Testis (tissue), 3 donors: Measurements from ENCODE around the gene C3orf22. TPM values are rescaled to one million over a fixed set of nuclear protein-coding genes. Genes with fewer than 3 reads are reported as not detected.

ENCODE experiments used
- DNase-seq: peaks from one replicate; pipeline ENCODE4 v3.0.0-alpha.2; 2019
- H3K27ac ChIP-seq, 2 donors: fragments of 200-600 bp; sonication (generic); one replicate each; pipeline ENCODE4 v1.5.1; 2019
- H3K27me3 ChIP-seq: fragments of 200-600 bp; sonication (generic); one replicate; pipeline ENCODE4 v1.5.1; 2019
- H3K36me3 ChIP-seq: fragments of 200-600 bp; sonication (generic); one replicate; pipeline ENCODE4 v1.5.1; 2017; ENCODE audit warnings: low read depth; ENCODE audit errors: missing control alignments
- H3K4me1 ChIP-seq: fragments of 200-600 bp; sonication (generic); one replicate; pipeline ENCODE4 v1.5.1; 2019
- H3K4me3 ChIP-seq, 2 donors: fragments of 200-600 bp; sonication (generic); one replicate each; pipeline ENCODE4 v1.5.1; 2017 to 2019
- H3K9me3 ChIP-seq: fragments of 200-600 bp; sonication (generic); one replicate; pipeline ENCODE4 v1.5.1; 2017
- CTCF ChIP-seq, 3 experiments: fragments of 450-650 bp in 2 of 3; fragments of 200-600 bp in 1 of 3; sonication (generic) in 1 of 3; IDR thresholded peaks; one replicate each; pipeline ENCODE4 v1.5.1; 2016 to 2019; ENCODE audit warnings: antibody characterized with exemption in 3 of 3, mild to moderate bottlenecking in 2 of 3, moderate library complexity in 1 of 3
- POLR2A ChIP-seq: fragments of 450-650 bp; IDR thresholded peaks from one replicate; pipeline ENCODE4 v1.6.1; 2017; ENCODE audit warnings: antibody characterized with exemption, mild to moderate bottlenecking, moderate library complexity
- WGBS, 2 donors: methylation state at CpG; one replicate each; pipeline ENCODE4 v1.1.5; 2018; 5-methylcytosine and 5-hydroxymethylcytosine counted together
- intact Hi-C: fragments of 100-400 bp; cut with DNase I; formaldehyde crosslinking; loops from one replicate; pipeline ENCODE4 v1.15.1; 2023; ENCODE audit warnings: low total_unique reads
- polyA plus RNA-seq: library from polyadenylated mRNA; stranded (reverse); fragments of 350-450 nt; fragmentation: Illumina TruSeq; extraction: RNeasy Lipid Tissue Mini Kit (QIAGEN cat#74804); gene quantifications from one replicate; pipeline ENCODE4 v1.2.3, GENCODE V29; 2014; ENCODE audit warnings: low read depth, low replicate concordance; ENCODE audit not compliant: insufficient read depth
- total RNA-seq, 2 donors: library from RNA; depleted of rRNA; stranded (reverse); fragments of >200 nt; gene quantifications; one replicate each; pipeline ENCODE4 v1.2.3, GENCODE V29; 2016

The C3orf22 gene
- total and polyA plus RNA-seq, 3 donors from 2014 or later: 33.0 to 61.4 (median 42.2) TPM

GRCh38 chr3:126554560-126555525, 3.9 kb downstream of the C3orf22 start:
- Histone ChIP-seq H3K4me1 (no peaks in the 10 kb centered on the region), H3K9me3 (no peaks in the 10 kb centered on the region), H3K4me3 (no peak overlapping the region), H3K27ac (no peak overlapping the region), H3K36me3 (no peaks in the 10 kb centered on the region), H3K27me3 (no peaks in the 10 kb centered on the region)
- TF ChIP-seq POLR2A: no peak
- TF ChIP-seq CTCF (IDR thresholded peaks at IDR 0.05): no peak
- DNase-seq: no peak
- WGBS, 2 donors: 90 to 95% methylated on average over 9 to 19 of the region's 19 CpGs
- intact Hi-C loops: no loop called here

DNA sequence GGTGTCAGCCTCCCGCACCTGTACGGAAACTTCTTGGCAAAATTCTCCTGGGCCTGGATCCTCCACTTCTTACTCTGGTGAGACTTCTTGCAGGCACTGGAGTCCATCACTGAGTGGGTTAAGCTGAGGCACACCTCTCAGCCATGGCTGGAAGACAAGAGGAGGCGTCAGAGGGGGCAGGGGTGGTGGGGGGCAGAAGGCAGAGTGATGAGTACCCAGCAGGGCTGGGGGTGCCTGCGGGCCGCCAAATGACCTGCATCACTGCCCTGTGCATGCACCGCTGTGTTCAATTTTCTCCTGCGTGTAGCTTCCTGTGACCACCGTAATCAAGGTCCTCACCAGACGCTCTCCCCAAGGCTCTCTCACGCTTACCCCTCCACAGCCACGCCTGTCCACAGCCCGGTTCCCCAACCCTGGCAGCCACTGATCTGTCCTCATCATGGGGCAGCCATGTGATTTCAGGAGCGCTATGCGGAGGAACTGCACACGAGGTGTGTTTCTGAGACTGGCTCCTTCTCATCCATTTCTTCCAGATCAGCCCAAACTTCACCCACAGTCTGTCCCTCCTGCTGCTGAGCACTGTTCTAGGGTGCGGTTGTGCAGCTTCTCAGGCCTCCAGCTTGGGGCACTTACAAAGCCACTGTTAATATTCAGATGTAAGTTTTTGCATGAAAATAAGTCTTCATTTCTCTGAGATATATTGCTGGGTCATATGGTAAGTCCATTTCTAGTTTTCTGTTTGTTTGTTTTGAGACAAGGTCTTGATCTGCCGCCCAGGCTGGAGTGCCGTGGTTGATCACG, 5.2 kb downstream of the C3orf22 start:
- 84 to 87% methylated on average over 17 to 19 of the region's 19 CpGs for WGBS, 2 donors
- no peak for TF ChIP-seq POLR2A
- no peak for TF ChIP-seq CTCF (IDR thresholded peaks at IDR 0.05)
- no peak for DNase-seq
- Histone ChIP-seq H3K4me1 (no peaks in the 10 kb centered on the region), H3K27me3 (no peaks in the 10 kb centered on the region), H3K36me3 (no peaks in the 10 kb centered on the region), H3K4me3 (no peak overlapping the region), H3K27ac (no peak overlapping the region), H3K9me3 (no peaks in the 10 kb centered on the region)
- intact Hi-C loops: no loop called here

DNA sequence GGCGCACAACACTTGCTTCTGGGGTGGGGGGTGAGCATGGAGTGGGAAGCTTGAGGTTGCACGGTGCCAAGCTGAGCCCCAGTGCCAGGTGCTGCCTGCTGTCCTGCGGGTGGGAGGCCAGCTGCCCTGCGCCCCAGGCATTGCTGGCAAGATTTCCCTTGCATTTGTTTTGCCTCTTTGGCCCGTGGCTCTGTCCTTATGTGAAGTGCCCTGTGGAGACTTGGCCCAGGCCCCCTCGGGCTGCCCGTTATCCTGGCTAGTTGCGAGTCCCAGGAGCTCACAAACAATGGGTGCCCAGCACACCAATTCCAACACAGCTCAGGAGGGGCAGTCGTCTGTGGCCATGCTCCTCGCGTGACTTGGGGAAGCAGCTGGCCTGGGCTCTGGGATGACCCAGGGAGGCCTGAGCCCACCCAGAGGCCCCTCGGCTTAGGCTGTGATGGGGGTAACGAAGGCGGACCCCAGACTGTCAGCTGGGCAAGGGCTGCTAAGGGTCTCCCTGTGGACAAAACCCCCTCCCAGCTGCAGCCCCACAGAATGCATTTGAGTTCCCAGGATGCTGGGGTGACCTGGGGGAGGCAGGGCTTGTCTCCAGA, 5.9 kb downstream of the C3orf22 start:
- Histone ChIP-seq H3K4me3 (no peak overlapping the region), H3K27me3 (no peaks in the 10 kb centered on the region), H3K27ac (no peak overlapping the region), H3K4me1 (no peaks in the 10 kb centered on the region), H3K36me3 (no peaks in the 10 kb centered on the region), H3K9me3 (no peaks in the 10 kb centered on the region)
- DNase-seq: no peak
- intact Hi-C loops: no loop called here
- WGBS, 2 donors: 87 to 91% methylated on average over 8 to 14 of the region's 14 CpGs
- TF ChIP-seq POLR2A: no peak
- no peak for TF ChIP-seq CTCF (IDR thresholded peaks at IDR 0.05)

GRCh38 chr3:126551839-126552687, 6.7 kb downstream of the C3orf22 start:
- no peak for DNase-seq

More at GRCh38 chr3:126551839-126552687, 6.7 kb downstream of the C3orf22 start:
- TF ChIP-seq CTCF (IDR thresholded peaks at IDR 0.05) (no peak), POLR2A (no peak)
- no peak overlapping the region for H3K27ac ChIP-seq
- H3K36me3 ChIP-seq: no peaks in the 10 kb centered on the region
- intact Hi-C loops: no loop called here
- no peaks in the 10 kb centered on the region for H3K4me1 ChIP-seq
- no peaks in the 10 kb centered on the region for H3K9me3 ChIP-seq
- H3K27me3 ChIP-seq: no peaks in the 10 kb centered on the region
- no peak overlapping the region for H3K4me3 ChIP-seq
- WGBS, 2 donors: 78 to 81% methylated on average over 10 to 17 of the region's 17 CpGs
